CD1c-positive myeloid dendritic cell (primary cell): ENCODE data around the gene SLAIN2.

Source experiments
- DNase-seq: peaks from one replicate; pipeline ENCODE4 v3.0.0-alpha.2; 2016; ENCODE audit errors: extremely low spot score

Gene SLAIN2

GRCh38 chr4:48334236-48334635 lies 7.1 kb upstream of the SLAIN2 start:
- DNase-seq, result no peak

- DNase-seq, result no peak
Measured at GRCh38 chr4:48334900-48335384, 6.4 kb upstream of the SLAIN2 start.

- DNase-seq, result no peak
Measured at GRCh38 chr4:48336146-48336870, 5.0 kb upstream of the SLAIN2 start.

- DNase-seq, result peak; percentile 37
Measured at GRCh38 chr4:48337731-48338130, 3.6 kb upstream of the SLAIN2 start.

- DNase-seq, result no peak
Measured at GRCh38 chr4:48339642-48340041, 1.7 kb upstream of the SLAIN2 start.

DNA sequence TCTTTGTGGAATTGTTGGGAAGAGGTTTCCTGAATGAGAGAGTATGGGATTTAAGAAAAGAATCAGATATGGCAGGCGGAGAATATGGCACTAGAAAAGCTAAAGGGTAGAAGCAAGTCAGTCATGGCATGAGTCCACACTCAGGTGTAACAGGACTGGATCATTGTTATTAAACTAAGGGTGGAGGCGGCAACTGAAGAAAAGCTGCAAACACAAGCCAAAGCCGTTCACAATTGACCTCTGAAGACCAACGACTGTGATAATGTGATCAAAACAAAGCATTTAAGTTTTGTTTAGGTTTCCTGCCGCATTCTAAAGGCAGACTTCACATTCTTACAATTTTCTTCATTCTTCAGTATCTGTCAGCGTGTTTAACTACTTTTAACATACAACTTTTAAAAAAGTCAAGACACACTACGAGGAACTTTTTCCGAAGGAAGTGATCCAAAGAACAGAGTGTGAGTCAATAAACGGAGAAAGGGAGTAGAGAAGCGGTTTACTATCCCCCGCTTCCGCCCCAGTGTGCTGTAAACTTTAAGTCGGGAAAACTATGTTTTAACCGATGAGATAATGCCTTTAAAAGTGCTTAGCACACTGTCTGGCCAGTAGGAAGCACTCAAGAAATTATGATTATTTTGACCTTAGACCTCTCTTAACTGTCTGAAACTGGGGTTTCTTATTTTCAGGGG lies 909 bp upstream of the SLAIN2 start:
- peak; percentile 78 for DNase-seq

DNA sequence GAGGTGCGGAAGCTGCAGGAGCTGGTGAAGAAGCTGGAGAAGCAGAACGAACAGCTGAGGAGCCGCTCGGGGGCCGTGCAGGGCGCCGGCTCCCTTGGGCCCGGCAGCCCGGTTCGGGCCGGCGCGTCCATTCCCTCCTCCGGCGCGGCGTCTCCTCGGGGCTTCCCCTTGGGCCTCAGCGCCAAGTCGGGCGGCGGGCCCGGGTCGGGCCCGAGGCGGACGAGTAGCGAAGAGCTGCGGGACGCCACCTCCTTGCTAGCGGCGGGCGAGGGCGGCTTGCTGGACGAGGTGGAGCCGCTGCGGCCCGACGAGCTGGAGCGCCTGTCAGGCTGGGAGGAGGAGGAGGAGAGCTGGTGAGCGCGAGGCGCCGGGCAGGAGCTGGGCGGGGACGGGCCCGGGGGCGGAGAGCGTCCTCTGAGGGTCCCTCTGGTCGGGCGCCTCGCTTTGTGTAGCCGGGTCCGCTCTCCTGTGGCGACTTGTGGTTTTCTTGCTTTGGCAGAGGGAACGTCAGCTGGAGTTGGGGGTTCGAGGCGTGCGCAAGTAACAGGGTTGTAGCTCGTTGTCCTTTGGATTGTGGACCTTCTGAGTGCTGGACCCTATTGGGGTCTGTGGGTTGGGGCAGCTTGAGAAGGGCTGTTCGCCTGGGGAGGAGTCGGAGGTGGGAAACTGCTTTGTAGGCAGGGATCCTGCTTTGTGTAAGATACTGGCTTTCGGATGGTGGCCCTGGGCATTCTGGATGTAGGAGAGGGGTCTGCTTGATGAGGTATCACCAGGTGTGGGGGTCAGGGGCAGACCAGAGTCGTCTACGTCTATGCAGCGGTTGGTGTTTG lies 662 bp downstream of the SLAIN2 start:
- DNase-seq, result no peak

DNA sequence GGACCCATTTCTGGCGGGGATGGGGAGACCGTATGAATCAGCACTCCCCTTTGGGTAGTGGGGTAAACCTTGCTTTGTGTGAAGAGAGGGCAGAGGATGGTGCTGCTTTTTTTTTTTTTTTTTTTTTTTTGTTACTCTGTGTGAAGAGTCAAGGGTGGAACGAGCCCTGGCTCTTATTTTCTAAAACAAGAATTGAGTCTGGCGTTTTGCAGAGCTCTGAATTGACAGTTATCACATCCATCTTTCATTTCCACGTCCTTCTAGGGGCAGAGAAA lies 1.2 kb downstream of the SLAIN2 start:
- DNase-seq, result no peak

GRCh38 chr4:48343035-48343434 lies 1.7 kb downstream of the SLAIN2 start:
- DNase-seq, result no peak

- DNase-seq, result no peak
Measured at GRCh38 chr4:48343551-48343950, 2.2 kb downstream of the SLAIN2 start.

DNA sequence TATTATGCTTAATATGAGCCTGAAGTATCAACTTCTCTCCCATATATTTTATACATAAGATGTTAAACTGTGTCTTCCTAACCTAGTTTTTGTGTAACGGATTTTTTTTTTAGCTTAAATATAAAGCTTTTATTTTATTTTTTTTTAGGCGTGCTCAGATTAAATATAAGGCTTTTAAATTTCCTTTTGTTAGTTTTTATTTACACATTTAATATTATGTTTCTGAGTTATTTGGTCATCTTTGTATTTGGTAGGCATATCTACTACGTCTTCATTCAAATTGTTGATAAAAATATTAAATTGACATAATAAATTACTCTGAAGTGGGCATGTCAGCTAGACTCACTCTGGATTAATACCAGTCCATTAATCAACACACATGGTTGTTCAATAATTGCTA lies 4.2 kb downstream of the SLAIN2 start:
- DNase-seq, result no peak

DNA sequence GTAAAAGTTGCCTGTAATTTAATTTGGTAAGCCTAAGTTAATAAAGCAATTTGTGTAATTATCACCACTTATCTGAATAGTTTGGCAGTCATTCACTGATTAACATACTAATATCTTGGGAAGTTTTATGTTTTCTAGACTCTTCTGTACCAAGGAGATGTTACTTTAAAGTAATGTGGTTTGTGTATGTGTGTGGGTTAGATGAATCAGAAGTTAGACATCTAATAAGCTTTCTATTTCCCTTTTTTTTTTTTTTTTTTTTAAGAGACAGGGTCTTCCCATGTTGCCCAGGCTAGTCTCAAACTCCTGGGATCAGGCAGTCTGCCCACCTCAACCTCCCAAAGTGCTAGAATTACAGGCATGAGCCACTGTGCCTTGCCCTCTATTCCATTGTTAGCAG lies 5.3 kb downstream of the SLAIN2 start:
- DNase-seq, result no peak

GRCh38 chr4:48347282-48347921 lies 6.1 kb downstream of the SLAIN2 start:
- no peak for DNase-seq

DNA sequence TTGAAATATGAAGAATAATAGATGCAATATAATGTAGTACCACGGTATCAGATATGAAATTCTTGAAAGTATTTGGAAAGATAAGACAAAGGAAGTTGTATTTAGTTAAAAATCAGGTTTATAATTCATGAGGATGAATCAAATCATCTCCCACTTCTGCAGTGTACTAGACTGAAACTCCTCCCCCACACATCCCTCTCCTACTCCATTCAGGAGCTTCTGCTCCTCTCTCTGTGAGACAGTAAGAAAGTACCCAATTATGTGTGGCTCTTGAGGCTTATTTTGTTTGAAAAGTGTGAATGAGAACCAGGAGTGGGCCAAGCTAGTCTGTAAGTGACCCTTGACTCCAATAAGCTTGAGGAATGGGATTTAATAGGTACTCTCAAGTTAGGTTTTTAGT lies 9.5 kb downstream of the SLAIN2 start:
- no peak for DNase-seq

DNA sequence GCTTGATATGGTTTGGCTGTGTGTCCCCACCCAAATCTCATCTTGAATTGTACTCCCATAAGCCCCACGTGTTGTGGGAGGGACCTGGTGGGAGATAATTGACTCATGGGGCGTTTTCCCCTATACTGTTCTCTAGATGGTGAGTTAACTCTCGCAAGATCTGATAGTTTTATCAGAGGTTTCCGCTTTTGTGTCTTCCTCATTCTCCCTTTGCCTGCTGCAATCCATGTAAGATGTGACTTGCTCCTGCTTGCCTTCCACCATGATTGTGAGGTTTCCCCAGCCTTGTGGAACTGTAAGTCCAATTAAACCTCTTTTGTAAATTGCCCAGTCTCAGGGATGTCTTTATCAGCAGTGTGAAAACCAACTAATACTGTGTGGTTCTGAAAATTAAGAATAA lies 11.5 kb downstream of the SLAIN2 start:
- no peak for DNase-seq

DNA sequence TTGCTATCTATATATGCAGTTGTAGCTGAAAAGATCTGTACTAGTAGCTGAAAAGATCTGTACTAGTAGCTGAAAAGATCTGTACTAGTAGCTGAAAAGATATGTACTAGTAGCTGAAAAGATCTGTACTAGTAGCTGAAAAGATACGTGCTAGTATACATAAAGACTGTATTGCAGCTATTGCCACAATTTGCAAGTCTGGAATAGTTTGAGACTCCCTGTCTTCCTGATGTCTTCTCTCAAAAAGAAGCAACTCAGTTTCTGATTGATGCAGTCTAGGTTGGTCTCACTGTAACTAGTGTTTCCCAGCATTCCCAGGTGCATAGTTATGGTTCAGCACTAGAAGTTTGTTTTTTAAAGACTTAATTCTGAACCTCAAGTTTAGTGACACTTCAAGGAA lies 15.0 kb downstream of the SLAIN2 start:
- no peak for DNase-seq

DNA sequence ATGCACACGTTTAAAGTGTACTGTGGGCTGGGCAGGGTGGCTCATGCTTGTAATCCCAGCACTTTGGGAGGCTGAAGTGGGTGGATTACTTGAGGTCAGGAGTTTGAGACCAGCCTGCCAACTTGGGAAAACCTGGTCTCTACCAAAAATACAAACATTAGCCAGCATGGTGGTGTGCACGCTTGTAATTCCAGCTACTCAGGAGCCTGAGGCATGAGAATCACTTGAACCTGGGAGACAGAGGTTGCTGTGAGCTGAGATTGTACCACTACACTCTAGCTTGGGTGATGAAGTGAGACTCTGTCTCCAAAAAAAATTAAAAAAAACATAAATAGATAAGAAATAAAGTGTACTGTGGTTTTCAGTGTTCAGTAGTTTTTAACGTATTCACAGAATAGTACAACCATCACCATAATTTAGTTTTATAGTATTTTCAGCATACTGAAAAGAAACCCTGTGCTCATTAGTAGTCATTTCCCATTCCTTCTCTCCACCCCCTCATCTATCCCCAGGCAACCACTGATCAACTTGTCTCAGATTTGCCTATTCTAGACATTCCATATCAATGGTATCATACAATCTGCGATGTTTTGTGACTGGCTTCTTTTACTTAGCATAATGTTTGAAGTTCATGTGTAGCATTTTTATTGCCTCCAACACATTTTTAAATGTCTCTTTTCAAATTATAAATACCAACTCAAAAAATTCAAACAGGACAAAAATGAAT lies 19.1 kb downstream of the SLAIN2 start:
- no peak for DNase-seq

DNA sequence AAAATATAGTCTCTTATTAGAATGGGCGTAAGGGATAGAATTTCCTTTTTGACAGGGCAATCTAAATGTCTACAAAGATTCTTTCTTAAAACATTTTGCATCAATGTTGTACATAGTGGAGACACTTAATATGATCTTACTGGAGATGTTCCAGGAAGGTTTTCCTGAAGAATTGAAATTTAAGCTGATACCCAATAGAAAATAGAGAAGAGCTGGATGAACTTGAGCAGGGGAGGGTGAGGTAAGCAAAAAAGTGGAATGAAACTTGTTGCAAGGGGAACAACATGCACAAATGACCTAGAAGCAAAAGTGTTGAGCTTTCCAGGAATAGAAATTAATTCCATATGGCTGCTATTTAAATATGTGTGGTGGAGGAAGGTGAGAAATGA lies 19.7 kb downstream of the SLAIN2 start:
- no peak for DNase-seq

DNA sequence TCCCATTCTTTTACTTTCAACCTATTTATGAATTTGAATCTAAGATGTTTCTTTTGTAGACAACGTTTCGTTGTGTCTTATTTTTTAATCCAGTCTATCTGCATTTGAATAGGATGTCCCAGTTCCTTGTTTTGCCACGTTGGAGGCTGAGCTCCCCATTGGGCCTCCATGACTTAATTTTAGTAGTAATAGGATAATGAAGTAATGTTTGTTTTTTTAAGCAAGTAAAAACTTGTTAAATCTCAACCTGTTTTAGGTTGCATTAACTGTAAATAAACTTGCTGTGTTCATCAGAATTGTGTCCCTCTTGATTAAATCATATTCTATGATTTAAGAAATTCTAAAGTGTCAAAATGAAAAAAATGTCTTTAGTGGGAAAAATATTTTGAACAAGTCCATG lies 25.3 kb downstream of the SLAIN2 start:
- DNase-seq, result no peak

- DNase-seq, result no peak
Measured at GRCh38 chr4:48367016-48367415, 25.7 kb downstream of the SLAIN2 start.

DNA sequence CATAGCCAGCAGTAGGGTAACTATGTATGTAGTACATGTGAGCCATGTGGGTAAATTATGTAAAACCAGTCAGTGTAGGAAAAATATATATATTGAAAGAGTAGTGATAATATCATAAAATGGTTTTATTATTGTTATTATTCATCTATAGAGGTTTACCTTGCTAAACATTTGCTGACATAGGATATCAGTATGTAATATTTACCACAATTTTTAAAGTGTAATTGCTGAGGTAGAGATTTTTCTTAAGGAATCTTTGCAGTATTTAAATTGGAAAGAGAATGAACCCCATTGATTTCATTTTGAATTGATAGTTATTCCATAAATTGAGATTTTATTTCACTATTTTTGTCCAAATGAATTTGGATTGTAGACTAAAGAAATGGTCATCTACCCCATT lies 27.1 kb downstream of the SLAIN2 start:
- DNase-seq, result no peak

DNA sequence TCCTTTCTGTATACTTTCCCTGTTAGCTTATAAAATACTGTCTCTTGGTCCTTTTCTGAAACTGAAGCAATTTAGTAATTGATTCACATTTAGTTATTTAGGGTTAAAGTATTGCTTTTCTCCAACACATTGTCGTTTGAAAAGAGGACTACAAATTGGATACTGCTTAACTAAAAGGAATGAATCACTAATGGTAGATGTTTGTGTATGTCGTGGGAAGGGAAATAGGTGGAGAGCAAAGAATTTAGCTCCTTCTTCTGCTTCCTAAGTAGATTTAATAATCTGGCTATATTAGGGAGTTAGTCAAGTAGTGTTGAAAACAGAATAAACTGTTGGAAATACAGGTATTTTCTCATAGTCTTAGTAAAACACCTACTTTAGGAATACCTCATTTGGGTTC lies 27.9 kb downstream of the SLAIN2 start:
- DNase-seq, result no peak
